ENCODE measurements around the gene GRM4.

DNA sequence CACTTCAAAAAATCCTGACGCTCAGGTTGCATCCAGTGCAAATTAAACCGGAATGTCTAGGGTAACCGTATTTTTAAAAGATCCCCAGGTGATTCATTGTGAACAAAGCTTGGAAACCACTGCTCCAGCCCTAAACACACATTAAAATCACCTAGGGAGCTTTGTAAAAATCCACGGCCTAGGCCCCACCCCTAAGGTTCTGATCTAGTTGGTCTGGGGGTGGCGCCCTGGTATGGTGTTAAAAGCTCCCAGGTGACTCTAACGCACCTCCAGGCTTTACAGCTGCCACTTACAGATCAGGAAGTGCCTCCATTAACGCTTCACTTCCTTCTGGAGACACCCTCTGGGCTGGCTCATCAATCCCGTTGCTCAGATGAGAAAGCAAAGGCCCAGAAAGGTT, 92.2 kb downstream of the GRM4 start:
- TF ChIP-seq EZH2 (IDR thresholded peaks at IDR 0.05; ENCODE audit: insufficient read depth, poor library complexity, severe bottlenecking) (no peak), EZH2phosphoT487 (IDR thresholded peaks at IDR 0.05; ENCODE audit: insufficient read depth, low read depth) (no peak)
